Measurements from ENCODE around the gene TBC1D14. TPM values are rescaled to one million over a fixed set of nuclear protein-coding genes. Genes with fewer than 3 reads are reported as not detected.

Gene TBC1D14
- total RNA-seq, 2 donors from 2014 or later = 42.3 to 43.5 TPM

- H3K9me3 Mint-ChIP-seq = no peaks in the 10 kb centered on the region
- H3K9ac ChIP-seq (ENCODE audit: extremely low read depth, low read length, poor library complexity, severe bottlenecking) = no peak overlapping the region
- H3K27me3 ChIP-seq (ENCODE audit: control insufficient read depth, insufficient read depth, low read length, poor library complexity, severe bottlenecking) = no peaks in the 10 kb centered on the region
- H3K27ac ChIP-seq (ENCODE audit: low read depth, low read length) = no peak overlapping the region
- H3K27me3 Mint-ChIP-seq (ENCODE audit: insufficient read depth) = no peaks in the 10 kb centered on the region
- no peaks in the 10 kb centered on the region for H3K9me3 ChIP-seq (ENCODE audit: control insufficient read depth, low read length)
- 95 to 97% methylated on average over 9 to 14 of the region's 14 CpGs for WGBS, 2 experiments (ENCODE audit: insufficient coverage in 1 of 2, insufficient read length in 1 of 2)
- DNase-seq = peak; percentile 32
- H3K36me3 Mint-ChIP-seq (ENCODE audit: low read depth) = peaks cover 71% of the 10 kb centered on the region
- H3K27ac Mint-ChIP-seq = no peak overlapping the region
- TF ChIP-seq CTCF (conservative IDR thresholded peaks at IDR 0.05) = no peak
- peaks cover 15% of the 10 kb centered on the region for H3K4me1 Mint-ChIP-seq
- peaks cover 75% of the 10 kb centered on the region for H3K36me3 ChIP-seq (ENCODE audit: control insufficient read depth, insufficient read depth, low read length)
- no peak overlapping the region for H3K4me3 Mint-ChIP-seq
- H3K4me1 ChIP-seq (ENCODE audit: control insufficient read depth, insufficient read depth, low read length) = peaks cover 2% of the 10 kb centered on the region
- no peak overlapping the region for H3K4me3 ChIP-seq (ENCODE audit: low read length)
Observed at GRCh38 chr4:6999172-7000086, 89.8 kb downstream of the TBC1D14 start.

- Mint-ChIP-seq H3K9me3 (no peaks in the 10 kb centered on the region), H3K27ac (no peak overlapping the region), H3K27me3 (ENCODE audit: insufficient read depth) (no peaks in the 10 kb centered on the region), H3K4me1 (peaks cover 15% of the 10 kb centered on the region), H3K36me3 (ENCODE audit: low read depth) (peaks cover 65% of the 10 kb centered on the region), H3K4me3 (no peak overlapping the region)
- Histone ChIP-seq H3K27me3 (ENCODE audit: control insufficient read depth, insufficient read depth, low read length, poor library complexity, severe bottlenecking) (no peaks in the 10 kb centered on the region), H3K9me3 (ENCODE audit: control insufficient read depth, low read length) (no peaks in the 10 kb centered on the region), H3K9ac (ENCODE audit: extremely low read depth, low read length, poor library complexity, severe bottlenecking) (no peak overlapping the region), H3K4me1 (ENCODE audit: control insufficient read depth, insufficient read depth, low read length) (peaks cover 4% of the 10 kb centered on the region), H3K4me3 (ENCODE audit: low read length) (no peak overlapping the region), H3K36me3 (ENCODE audit: control insufficient read depth, insufficient read depth, low read length) (peaks cover 83% of the 10 kb centered on the region), H3K27ac (ENCODE audit: low read depth, low read length) (no peak overlapping the region)
- 95 to 97% methylated on average over 15 to 18 of the region's 18 CpGs for WGBS, 2 experiments (ENCODE audit: insufficient coverage in 1 of 2, insufficient read length in 1 of 2)
- no peak for TF ChIP-seq CTCF (conservative IDR thresholded peaks at IDR 0.05)
- DNase-seq = peak; percentile 26
Observed at GRCh38 chr4:7000421-7001176, 91.0 kb downstream of the TBC1D14 start.

- Mint-ChIP-seq H3K27ac (peak overlapping the region; percentile 40), H3K36me3 (ENCODE audit: low read depth) (peaks cover 63% of the 10 kb centered on the region)
Observed at GRCh38 chr4:7001271-7001670, 91.6 kb downstream of the TBC1D14 start.

More at GRCh38 chr4:7001271-7001670, 91.6 kb downstream of the TBC1D14 start:
- peaks cover 80% of the 10 kb centered on the region for H3K36me3 ChIP-seq (ENCODE audit: control insufficient read depth, insufficient read depth, low read length)
- H3K27me3 Mint-ChIP-seq (ENCODE audit: insufficient read depth) = no peaks in the 10 kb centered on the region
- 90 to 92% methylated on average over 3 to 7 of the region's 7 CpGs for WGBS, 2 experiments (ENCODE audit: insufficient coverage in 1 of 2, insufficient read length in 1 of 2)
- no peaks in the 10 kb centered on the region for H3K27me3 ChIP-seq (ENCODE audit: control insufficient read depth, insufficient read depth, low read length, poor library complexity, severe bottlenecking)
- peaks cover 4% of the 10 kb centered on the region for H3K4me1 ChIP-seq (ENCODE audit: control insufficient read depth, insufficient read depth, low read length)
- no peaks in the 10 kb centered on the region for H3K9me3 ChIP-seq (ENCODE audit: control insufficient read depth, low read length)
- no peak overlapping the region for H3K4me3 ChIP-seq (ENCODE audit: low read length)
- no peaks in the 10 kb centered on the region for H3K9me3 Mint-ChIP-seq
- H3K4me3 Mint-ChIP-seq = no peak overlapping the region
- peaks cover 19% of the 10 kb centered on the region for H3K4me1 Mint-ChIP-seq
- peak; percentile 24 for DNase-seq
- no peak overlapping the region for H3K27ac ChIP-seq (ENCODE audit: low read depth, low read length)
- no peak for TF ChIP-seq CTCF (conservative IDR thresholded peaks at IDR 0.05)
- H3K9ac ChIP-seq (ENCODE audit: extremely low read depth, low read length, poor library complexity, severe bottlenecking) = no peak overlapping the region

Data from endodermal cell (in vitro differentiated cells).